ENCODE results near the gene MUC2.

MUC2 gene

DNA sequence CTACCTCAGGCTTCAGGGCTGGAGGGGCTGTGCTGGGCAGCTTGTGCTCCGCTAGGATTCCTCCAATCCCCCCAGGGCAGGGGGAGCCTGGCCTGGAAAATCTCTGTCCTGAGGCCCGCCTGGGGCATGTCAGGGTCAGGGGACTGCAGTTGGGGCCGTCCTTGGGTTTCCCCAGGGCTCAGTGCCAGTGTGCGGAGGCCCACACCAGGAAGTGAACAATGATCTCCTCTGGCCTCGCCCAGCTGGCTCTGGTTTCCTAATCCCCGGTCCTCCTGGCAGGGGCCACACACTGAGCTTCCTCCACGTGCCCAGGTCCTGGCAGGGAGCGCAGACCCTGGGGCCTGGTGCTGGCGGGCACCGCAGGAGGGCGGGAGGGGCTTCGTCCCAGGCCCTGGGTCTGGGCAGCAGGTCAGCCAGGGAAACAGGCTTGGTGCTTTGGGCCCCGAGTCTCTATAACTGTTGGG lies 1.4 kb upstream of the MUC2 start:
- no peak for DNase-seq

- DNase-seq: no peak
These were observed 827 bp upstream of the MUC2 start for GRCh38 chr11:1073851-1074243.

- DNase-seq: no peak
These were observed 752 bp downstream of the MUC2 start for GRCh38 chr11:1075341-1075911.

GRCh38 chr11:1076061-1076665 lies 1.5 kb downstream of the MUC2 start:
- no peak for DNase-seq

- DNase-seq: no peak
These were observed 2.4 kb downstream of the MUC2 start for GRCh38 chr11:1077033-1077416.

DNA sequence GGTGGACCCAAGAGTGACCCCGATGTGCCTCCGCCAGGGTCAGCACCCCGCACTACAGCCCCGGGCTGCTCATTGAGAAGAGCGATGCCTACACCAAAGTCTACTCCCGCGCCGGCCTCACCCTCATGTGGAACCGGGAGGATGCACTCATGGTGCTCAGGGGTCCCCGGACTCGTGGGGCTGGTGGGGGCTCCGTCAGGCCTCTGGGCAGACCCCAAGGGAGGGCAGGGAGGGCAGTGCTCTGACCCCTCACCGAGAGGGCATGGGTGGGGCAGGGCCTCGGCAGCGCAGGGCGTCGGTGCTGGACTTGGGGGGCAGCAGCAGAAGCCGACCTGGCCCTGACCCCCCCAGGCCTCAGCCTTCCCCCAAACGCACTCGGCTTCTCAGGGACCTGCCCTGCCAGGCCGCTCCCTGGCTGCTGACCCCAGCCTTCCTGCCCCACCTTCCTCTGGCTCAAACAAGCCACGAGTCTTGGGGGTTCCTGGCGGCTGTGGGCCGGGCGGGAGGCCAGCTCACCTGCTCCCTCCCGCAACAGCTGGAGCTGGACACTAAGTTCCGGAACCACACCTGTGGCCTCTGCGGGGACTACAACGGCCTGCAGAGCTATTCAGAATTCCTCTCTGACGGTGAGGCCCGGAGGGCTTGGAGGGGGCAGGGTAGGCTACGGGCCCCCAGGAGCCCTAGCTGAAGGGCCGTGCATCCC lies 2.9 kb downstream of the MUC2 start:
- DNase-seq: no peak

DNA sequence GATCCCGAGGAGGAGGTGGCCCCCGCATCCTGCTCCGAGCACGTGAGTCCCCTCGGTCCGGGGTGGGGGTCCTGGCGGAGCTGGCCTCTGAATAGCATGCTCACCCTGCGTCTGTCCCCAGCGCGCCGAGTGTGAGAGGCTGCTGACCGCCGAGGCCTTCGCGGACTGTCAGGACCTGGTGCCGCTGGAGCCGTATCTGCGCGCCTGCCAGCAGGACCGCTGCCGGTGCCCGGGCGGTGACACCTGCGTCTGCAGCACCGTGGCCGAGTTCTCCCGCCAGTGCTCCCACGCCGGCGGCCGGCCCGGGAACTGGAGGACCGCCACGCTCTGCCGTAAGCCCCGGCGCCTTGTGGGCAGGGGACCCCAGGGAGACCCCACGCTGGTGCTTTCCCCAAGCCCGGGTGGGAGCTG lies 3.5 kb downstream of the MUC2 start:
- DNase-seq: no peak

- DNase-seq: no peak
These were observed 7.1 kb downstream of the MUC2 start for GRCh38 chr11:1081601-1082311.

GRCh38 chr11:1082346-1082727 lies 7.7 kb downstream of the MUC2 start:
- no peak for DNase-seq

DNA sequence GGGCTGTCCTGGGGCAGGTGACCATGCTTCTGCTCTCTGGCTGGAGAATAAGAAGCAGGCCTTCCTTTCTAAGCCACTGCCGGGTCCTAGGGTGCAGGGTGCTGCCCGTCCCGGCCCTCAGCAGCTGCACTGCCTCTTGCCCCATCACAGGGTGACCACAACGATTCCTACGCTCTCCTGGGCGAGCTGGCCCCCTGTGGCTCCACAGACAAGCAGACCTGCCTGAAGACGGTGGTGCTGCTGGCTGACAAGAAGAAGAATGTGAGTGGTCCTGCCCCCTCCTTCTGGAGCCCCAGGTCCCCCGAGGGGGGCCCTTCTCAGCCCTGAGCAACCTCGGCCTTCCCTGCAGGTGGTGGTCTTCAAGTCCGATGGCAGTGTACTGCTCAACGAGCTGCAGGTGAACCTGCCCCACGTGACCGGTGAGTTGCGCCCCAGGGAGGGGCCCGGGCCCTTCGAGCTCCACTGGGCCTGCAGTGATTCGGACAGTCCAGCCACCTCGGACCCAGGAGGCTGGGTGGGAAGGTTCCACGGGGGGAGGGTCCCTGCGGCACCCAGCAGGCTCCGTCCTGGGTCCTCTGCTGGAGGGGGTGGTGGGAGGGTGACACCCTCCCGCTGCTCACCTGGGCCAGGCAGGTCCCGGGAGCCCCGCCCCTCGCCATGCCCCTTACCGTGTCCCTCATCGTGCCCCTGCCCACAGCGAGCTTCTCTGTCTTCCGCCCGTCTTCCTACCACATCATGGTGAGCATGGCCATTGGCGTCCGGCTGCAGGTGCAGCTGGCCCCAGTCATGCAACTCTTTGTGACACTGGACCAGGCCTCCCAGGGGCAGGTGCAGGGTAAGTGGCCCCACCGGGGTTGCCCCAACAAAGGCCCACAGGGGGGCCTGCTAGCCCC lies 8.3 kb downstream of the MUC2 start:
- DNase-seq: no peak

- no peak for DNase-seq
These were observed 9.2 kb downstream of the MUC2 start for GRCh38 chr11:1083621-1084551.

GRCh38 chr11:1084561-1085439 lies 10.1 kb downstream of the MUC2 start:
- no peak for DNase-seq

DNA sequence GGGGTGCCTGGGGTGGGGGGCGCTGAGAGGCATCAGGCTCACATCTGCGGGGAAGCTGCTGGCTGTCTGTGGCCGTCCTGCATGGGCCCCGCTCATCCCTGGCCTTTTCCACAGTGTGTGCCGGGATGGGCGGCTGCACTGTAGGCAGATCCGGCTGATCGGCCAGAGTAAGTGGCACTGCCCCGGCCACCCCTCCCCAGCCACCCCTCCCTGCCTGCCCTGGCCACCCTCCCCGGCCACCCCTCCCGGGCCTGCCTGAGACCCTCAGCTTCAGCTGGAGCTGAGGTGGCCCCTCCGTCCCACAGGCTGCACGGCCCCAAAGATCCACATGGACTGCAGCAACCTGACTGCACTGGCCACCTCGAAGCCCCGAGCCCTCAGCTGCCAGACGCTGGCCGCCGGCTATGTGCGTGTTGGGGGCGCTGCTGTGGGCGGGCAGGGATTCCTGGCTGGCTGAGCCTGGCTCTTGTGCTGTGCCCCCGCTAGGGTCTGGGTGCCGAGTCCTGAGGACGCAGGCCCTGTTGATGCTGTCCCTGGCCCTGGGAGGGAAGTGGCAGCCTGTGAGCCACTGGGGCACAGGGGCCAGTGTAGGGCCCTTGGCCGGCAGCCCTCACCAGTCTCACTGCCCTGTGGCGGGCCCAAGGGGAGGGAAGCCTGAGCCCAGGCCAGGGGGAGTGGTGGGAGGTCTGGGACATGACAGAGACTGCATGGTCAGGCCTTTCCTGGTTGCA lies 10.9 kb downstream of the MUC2 start:
- DNase-seq: no peak

DNA sequence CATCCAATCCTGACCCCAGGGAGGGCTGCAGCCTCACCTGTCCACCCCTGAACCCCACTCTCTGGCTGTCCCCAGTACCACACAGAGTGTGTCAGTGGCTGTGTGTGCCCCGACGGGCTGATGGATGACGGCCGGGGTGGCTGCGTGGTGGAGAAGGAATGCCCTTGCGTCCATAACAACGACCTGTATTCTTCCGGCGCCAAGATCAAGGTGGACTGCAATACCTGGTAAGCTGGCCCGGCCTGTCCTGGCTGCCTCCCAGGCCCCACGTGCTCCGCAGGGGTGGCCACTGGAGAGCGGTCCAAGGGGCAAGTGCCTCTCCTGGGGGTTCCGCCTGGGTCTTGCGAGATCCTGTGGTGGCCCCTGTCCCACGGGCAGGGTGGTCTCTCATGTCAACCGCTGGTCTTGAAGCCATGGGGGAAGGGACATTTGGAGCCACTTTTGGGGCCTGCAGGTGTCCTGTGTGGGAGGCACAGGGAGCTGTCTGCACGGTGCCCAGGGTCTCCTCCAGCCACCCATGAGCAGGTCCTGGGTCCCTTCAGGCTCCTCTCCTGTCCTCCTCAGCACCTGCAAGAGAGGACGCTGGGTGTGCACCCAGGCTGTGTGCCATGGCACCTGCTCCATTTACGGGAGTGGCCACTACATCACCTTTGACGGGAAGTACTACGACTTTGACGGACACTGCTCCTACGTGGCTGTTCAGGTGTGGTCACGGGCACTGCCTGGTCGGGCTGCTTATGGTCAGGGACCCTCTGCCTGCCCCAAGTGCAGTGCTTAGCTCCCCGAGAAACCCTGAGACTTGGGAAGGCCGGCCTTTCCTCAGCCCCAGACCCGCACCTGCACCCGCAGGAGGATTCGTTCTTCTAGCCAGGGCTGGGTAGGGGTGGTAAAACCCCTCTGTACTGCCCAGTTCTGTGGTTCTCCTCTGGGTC lies 11.8 kb downstream of the MUC2 start:
- no peak for DNase-seq

GRCh38 chr11:1087279-1087960 lies 12.7 kb downstream of the MUC2 start:
- no peak for DNase-seq

GRCh38 chr11:1087961-1088926 lies 13.6 kb downstream of the MUC2 start:
- no peak for DNase-seq

Data from DMS79 treated with DMSO at 0.1 percent for 48 hours (cell line).